ENCODE results near the gene KDM8.

The KDM8 gene

DNA sequence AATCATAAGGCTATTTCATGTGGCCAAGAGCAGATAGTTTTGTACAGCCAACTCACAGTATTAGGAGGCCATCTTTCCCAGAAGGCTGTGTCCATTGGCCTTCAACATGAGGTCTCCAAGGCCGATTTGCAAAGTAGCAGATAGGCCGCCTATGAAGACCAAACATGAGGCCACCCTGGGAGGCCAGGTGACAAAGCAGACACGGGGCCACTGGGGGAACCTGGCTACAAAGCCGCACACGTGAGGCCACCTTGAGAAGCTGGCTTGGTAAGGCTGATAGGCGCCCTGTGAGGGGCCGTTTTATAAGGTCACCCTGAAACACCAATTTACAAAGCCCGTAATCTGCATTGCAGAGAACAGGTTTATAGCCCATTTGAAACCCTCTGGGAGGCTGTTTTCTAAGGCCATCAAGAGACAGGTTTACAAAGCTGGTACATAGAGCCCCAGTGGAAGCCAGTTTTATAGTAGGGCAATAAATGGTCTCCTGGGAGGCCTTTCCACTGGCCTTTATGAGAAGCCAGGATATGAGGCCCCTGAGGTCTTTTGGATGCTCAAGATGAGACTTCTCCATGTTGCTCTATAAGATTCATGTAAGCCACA is 4.9 kb downstream of the KDM8 start:
- DNase-seq (ENCODE audit: insufficient read length, low spot score) (no peak), FAIRE-seq (no peak)
- TF ChIP-seq, protein P1, sequence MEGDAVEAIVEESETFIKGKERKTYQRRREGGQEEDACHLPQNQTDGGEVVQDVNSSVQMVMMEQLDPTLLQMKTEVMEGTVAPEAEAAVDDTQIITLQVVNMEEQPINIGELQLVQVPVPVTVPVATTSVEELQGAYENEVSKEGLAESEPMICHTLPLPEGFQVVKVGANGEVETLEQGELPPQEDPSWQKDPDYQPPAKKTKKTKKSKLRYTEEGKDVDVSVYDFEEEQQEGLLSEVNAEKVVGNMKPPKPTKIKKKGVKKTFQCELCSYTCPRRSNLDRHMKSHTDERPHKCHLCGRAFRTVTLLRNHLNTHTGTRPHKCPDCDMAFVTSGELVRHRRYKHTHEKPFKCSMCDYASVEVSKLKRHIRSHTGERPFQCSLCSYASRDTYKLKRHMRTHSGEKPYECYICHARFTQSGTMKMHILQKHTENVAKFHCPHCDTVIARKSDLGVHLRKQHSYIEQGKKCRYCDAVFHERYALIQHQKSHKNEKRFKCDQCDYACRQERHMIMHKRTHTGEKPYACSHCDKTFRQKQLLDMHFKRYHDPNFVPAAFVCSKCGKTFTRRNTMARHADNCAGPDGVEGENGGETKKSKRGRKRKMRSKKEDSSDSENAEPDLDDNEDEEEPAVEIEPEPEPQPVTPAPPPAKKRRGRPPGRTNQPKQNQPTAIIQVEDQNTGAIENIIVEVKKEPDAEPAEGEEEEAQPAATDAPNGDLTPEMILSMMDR (IDR thresholded peaks at IDR 0.05; ENCODE audit: insufficient read depth, missing control alignments) = no peak

DNA sequence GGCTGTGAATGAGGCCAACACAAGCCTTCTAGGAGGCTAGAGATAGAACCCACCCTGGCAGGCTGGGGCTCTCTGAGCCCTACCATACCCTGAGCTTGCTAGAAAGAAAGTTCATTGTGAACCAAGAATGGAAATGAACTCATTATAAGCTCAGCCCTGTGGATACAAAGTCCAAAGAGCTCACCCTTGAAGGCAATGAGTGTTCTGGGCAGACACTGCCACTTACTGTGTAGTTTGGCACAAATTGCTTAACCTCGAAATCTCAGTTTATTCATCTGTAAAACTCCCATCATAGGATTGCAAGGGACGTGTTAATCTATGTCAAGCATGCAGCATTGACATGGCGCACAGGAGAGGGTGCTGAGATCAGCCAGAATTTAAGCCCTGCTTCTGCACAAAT is 5.5 kb downstream of the KDM8 start:
- FAIRE-seq = no peak
- DNase-seq (ENCODE audit: insufficient read length, low spot score) = no peak
- TF ChIP-seq, protein P1 (IDR thresholded peaks at IDR 0.05; ENCODE audit: insufficient read depth, missing control alignments) = no peak

DNA sequence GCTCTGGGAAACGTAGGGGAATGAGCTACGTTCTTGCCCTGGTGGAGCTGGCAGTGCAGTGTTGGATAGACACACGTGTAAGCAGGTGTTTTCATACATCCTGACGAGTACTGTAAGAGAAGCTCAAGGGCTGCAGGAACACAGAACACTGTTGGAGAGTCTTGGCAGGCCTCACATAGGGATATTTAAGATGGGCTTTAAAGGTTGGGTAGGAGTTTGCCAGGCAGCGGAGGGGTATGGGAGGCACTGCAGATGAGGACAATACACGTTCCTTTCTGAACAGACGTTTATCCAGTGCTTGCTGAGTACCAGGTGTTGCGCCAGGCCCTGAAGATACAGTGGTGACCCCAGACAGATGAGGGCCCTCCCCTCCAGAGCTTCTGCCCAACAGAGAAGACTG is 6.3 kb downstream of the KDM8 start:
- FAIRE-seq = no peak
- DNase-seq (ENCODE audit: insufficient read length, low spot score) = no peak

DNA sequence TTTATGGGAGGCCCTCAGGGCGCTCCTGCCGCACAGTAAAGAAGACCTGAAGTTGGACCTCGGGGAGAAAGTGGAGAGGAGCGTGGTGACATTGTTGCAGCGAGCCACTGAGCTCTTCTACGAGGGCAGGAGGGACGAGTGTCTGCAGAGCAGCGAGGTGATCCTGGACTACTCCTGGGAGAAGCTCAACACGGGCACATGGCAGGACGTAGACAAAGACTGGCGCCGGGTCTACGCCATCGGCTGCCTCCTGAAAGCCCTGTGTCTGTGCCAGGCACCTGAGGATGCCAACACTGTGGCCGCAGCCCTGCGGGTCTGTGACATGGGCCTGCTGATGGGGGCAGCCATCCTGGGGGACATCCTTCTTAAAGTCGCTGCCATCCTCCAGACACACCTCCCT is 6.8 kb downstream of the KDM8 start:
- no peak for FAIRE-seq
- TF ChIP-seq, protein P1 (IDR thresholded peaks at IDR 0.05; ENCODE audit: insufficient read depth, missing control alignments) = no peak
- DNase-seq (ENCODE audit: insufficient read length, low spot score) = no peak

More for the DNA sequence above, 6.3 kb downstream of the KDM8 start:
- TF ChIP-seq, protein P1 (IDR thresholded peaks at IDR 0.05; ENCODE audit: insufficient read depth, missing control alignments) = no peak

DNA sequence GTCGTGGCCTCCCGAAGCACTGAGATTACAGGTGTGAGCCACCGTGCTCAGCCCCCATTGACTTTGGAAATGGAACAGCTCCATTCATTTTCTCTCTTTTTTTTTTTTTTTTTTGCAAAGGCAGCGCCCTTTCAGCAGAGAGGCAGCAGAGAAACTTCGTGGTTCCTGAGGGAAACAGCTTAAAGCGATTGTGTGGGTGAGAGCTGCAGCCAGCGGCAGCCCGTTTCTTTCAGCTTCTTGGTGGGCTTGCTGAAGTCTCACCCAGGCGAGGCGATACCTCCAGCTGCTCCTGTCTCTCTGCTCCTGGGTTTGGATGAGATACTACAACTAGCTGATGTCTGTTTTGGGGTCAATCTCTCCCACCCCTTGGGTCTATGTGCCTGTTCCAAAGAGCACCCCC is 7.7 kb downstream of the KDM8 start:
- no peak for FAIRE-seq
- no peak for DNase-seq (ENCODE audit: insufficient read length, low spot score)
- TF ChIP-seq, protein P1 (IDR thresholded peaks at IDR 0.05; ENCODE audit: insufficient read depth, missing control alignments) = no peak

DNA sequence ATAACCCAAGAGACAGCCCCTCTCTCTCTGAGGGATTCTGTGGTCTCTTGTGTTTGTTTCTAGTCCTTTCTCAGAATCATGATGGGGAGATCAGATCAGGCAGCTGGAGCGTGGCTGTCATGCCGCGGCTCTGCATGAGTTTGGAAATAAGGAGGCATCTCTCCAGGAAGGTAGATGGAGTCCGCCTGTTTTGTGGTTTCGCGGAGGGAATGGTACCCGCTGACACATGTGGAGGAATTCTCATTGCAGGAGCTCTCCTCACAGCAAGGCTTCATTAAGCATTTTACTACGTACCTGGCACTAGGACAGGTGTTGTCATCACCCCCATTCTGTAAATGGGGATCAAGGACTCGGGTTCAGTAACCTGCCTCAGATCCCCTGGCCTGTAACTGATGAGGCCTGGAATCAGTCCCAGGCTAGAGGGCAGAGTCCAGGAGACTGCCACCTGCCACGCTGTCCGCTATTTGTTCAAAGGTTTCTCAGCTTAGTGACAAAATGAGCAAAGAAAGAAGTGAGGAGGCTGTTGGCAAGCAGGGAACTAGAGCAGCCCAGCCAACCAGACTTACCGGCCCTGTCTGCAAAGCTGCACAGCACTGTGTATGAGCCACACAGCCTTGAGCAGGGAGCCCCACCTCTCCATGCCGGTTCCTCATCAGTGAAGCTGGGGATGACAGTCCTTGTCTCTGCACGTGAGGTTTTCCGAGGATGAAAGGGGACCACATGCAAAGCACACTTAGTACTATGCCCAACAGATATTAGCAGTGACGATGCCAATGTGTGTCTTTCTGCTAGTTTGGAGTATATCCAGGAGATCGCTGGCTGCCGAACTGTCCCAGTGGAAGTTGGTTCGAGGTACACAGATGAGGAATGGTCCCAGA is 11.0 kb downstream of the KDM8 start:
- DNase-seq (ENCODE audit: insufficient read length, low spot score) (no peak), FAIRE-seq (no peak)
- TF ChIP-seq, protein P1 (IDR thresholded peaks at IDR 0.05; ENCODE audit: insufficient read depth, missing control alignments) = no peak

DNA sequence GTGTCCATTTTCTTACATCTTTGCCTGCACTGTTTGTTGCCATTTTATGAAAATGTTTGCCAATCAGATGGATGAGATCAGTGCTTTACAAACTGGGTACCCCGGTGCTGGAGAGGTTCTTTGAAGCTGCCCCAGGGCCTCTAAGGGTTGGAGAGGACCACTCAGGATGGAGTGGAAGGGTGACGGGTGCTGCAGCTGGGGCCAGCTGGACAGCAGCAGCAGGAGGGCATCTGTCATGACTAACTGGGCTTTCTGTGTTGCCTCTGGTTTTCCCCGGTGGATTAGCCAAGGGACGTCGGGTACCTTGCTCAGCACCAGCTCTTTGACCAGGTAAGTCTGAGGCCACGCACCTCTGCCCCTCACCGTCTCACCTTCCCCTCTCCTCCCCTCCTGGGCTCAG is 12.3 kb downstream of the KDM8 start:
- TF ChIP-seq, protein P1 (IDR thresholded peaks at IDR 0.05; ENCODE audit: insufficient read depth, missing control alignments) = no peak
- FAIRE-seq (no peak), DNase-seq (ENCODE audit: insufficient read length, low spot score) (no peak)
